NB4 (cell line): Measurements from ENCODE around the gene DLK1.

Experiments
- DNase-seq: peaks from one replicate; pipeline ENCODE4 v3.0.0; 2010; ENCODE audit warnings: low read depth
- H3K4me3 ChIP-seq: one replicate; pipeline ENCODE4 v1.5.1; 2011; ENCODE audit warnings: mild to moderate bottlenecking, low read depth, low read length, moderate library complexity
- CTCF ChIP-seq: IDR thresholded peaks from one replicate; pipeline ENCODE4 v1.5.1; 2012; ENCODE audit warnings: low read depth, low read length
- MAX ChIP-seq: IDR thresholded peaks from 2 replicates; pipeline ENCODE4 v1.6.1; 2011; ENCODE audit warnings: low read depth, low read length
- MYC ChIP-seq: IDR thresholded peaks from 2 replicates; pipeline ENCODE4 v1.6.1; 2011; ENCODE audit warnings: low read depth, low read length
- POLR2A ChIP-seq: IDR thresholded peaks from 2 replicates; pipeline ENCODE4 v1.6.1; 2011; ENCODE audit warnings: mild to moderate bottlenecking; ENCODE audit not compliant: insufficient read length; ENCODE audit errors: extremely low read depth

The DLK1 gene

GRCh38 chr14:100761481-100761880, 34.8 kb downstream of the DLK1 start:
- H3K4me3 ChIP-seq: no peak overlapping the region
- no peak for TF ChIP-seq CTCF
- TF ChIP-seq POLR2A: no peak
- DNase-seq: peak; percentile 10

GRCh38 chr14:100762089-100762515, 35.4 kb downstream of the DLK1 start:
- no peak for TF ChIP-seq MYC
- TF ChIP-seq POLR2A: no peak
- TF ChIP-seq MAX: no peak
- TF ChIP-seq CTCF: no peak
- DNase-seq: peak; percentile 65
- H3K4me3 ChIP-seq: no peak overlapping the region

GRCh38 chr14:100762901-100763300, 36.2 kb downstream of the DLK1 start:
- no peak overlapping the region for H3K4me3 ChIP-seq
- TF ChIP-seq MYC: no peak
- no peak for TF ChIP-seq POLR2A
- TF ChIP-seq MAX: no peak
- no peak for TF ChIP-seq CTCF
- no peak for DNase-seq

GRCh38 chr14:100764471-100765115, 37.9 kb downstream of the DLK1 start:
- TF ChIP-seq MAX (no peak), CTCF (no peak), MYC (no peak), POLR2A (no peak)
- DNase-seq: no peak
- no peak overlapping the region for H3K4me3 ChIP-seq

GRCh38 chr14:100765296-100765695, 38.6 kb downstream of the DLK1 start:
- TF ChIP-seq MYC (no peak), CTCF (no peak), POLR2A (no peak), MAX (no peak)
- no peak overlapping the region for H3K4me3 ChIP-seq
- DNase-seq: no peak

GRCh38 chr14:100765991-100766390, 39.3 kb downstream of the DLK1 start:
- H3K4me3 ChIP-seq: no peak overlapping the region
- DNase-seq: no peak
- TF ChIP-seq MAX (no peak), CTCF (no peak), POLR2A (no peak), MYC (no peak)
